ENCODE measurements around the gene MAP1LC3A. TPM values are rescaled to one million over a fixed set of nuclear protein-coding genes. Genes with fewer than 3 reads are reported as not detected.

MAP1LC3A gene
- total and polyA plus RNA-seq, 2 donors (not counting 3 experiments of a cell fraction or from before 2014, with no cell fraction given): 32.1 to 39.8 TPM

DNA sequence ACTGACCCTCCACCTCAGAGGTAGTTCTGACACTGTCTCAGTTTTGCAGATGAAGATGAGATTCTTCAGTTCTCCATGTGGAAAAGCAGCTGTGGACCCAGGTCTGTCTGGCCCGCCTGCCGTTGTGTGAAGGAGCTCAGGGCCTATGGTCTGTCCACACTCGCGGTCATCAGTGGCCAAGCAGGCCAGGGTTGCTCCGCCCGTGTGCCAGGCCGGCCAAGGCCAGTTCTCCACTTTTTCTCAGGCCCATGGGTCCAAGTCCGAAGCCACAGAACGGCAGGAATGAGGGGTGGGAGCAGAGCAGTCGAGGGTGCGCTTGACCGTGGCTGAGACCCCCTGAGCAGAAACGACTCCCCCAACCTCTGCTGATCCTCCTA lies 8.6 kb upstream of the MAP1LC3A start:
- Histone ChIP-seq H3K9me1 (replicated peaks; ENCODE audit: control insufficient read depth, extremely low read depth, insufficient read depth, low read length) (no peaks in the 10 kb centered on the region), H3K9me3 (replicated peaks; ENCODE audit: control insufficient read depth, insufficient read depth, low read length) (no peaks in the 10 kb centered on the region), H3K79me2 (ENCODE audit: control insufficient read depth, insufficient read depth, low read length) (no peaks in the 10 kb centered on the region), H3K27me3 (ENCODE audit: control insufficient read depth in 2 of 2, insufficient read depth in 2 of 2, low read length in 2 of 2) (no peaks in the 10 kb centered on the region), H3K4me2 (ENCODE audit: insufficient read depth, low read length) (no peak overlapping the region), H4K20me1 (replicated peaks; ENCODE audit: control insufficient read depth, extremely low read depth, insufficient read depth, low read length) (no peaks in the 10 kb centered on the region), H3K9ac (replicated peaks; ENCODE audit: extremely low read depth, insufficient read depth, low read length) (no peak overlapping the region), H3K4me1 (ENCODE audit: control insufficient read depth, extremely low read depth, insufficient read depth, low read length) (no peaks in the 10 kb centered on the region), H3K4me3 (replicated peaks in 1 of 3; ENCODE audit: insufficient read depth in 1 of 3, low read depth in 1 of 3, low read length in 3 of 3) (no peak overlapping the region), H2AFZ (ENCODE audit: low read depth, low read length) (no peak overlapping the region), H3K27ac (ENCODE audit: insufficient read depth, low read depth, low read length) (no peak overlapping the region), H3K36me3 (ENCODE audit: control insufficient read depth in 2 of 2, extremely low read depth in 1 of 2, insufficient read depth in 2 of 2, low read length in 2 of 2) (no peaks in the 10 kb centered on the region)
- TF ChIP-seq CTCF (IDR thresholded peaks at IDR 0.05; ENCODE audit: extremely low read depth in 1 of 2, insufficient read depth in 1 of 2, low read depth in 1 of 2, low read length in 2 of 2) (no peak), POLR2AphosphoS5 (IDR thresholded peaks at IDR 0.05; ENCODE audit: insufficient read depth, low read depth, low read length) (no peak), FOS (IDR thresholded peaks at IDR 0.05; ENCODE audit: borderline replicate concordance, insufficient read depth, low read length) (no peak), POLR2A (IDR thresholded peaks at IDR 0.05; ENCODE audit: low read depth, low read length) (no peak), MYC (IDR thresholded peaks at IDR 0.05; ENCODE audit: low read depth, low read length) (no peak), JUN (IDR thresholded peaks at IDR 0.05; ENCODE audit: borderline replicate concordance, insufficient read depth, insufficient read length, low read depth) (no peak), EZH2 (IDR thresholded peaks at IDR 0.05; ENCODE audit: borderline replicate concordance, low read depth, low read length, severe bottlenecking) (no peak)
- POLR2A ChIA-PET: no interaction called here
- dilution Hi-C loops (cut with MboI; ENCODE audit: extremely low pct_ligation_motif_present, low sequenced_read_pairs): no loop called here
- DNase-seq (ENCODE audit: low read depth, low spot score) (no peak), FAIRE-seq (no peak)
- CTCF ChIA-PET: interaction anchor here (1.0 kb wide), 1 partner anchor 11 kb away, joined by 3 read pairs; no protein-coding TSS in a partner anchor
- BruUV-seq (replicated peaks): no TSS peak
- intact Hi-C loops (cut with micrococcal nuclease): no loop called here

DNA sequence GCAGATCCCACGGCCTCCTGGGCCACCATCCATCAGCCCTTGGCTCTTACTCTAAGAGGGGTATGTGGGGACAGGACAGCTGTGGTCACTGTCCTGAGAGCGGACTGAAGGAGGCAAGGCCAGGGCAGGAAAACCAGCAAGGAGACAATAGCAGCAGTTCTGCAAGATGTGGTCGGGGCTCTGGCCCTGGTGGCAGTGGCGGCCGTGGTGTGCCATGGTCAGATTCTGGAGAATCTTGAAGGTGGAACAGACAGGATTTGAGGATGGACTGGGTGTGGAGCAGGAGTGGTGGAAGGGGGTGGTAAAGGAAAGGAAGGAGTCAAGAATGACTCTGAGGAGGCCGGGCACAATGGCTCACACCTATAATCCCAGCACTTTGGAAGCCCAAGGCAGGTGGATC lies 5.9 kb upstream of the MAP1LC3A start:
- DNase-seq (ENCODE audit: low read depth, low spot score): no peak
- no peak overlapping the region for H2AFZ ChIP-seq (ENCODE audit: low read depth, low read length)
- no peak overlapping the region for H3K4me2 ChIP-seq (ENCODE audit: insufficient read depth, low read length)
- no peaks in the 10 kb centered on the region for H3K27me3 ChIP-seq (ENCODE audit: control insufficient read depth in 2 of 2, insufficient read depth in 2 of 2, low read length in 2 of 2)
- no peaks in the 10 kb centered on the region for H3K36me3 ChIP-seq (ENCODE audit: control insufficient read depth in 2 of 2, extremely low read depth in 1 of 2, insufficient read depth in 2 of 2, low read length in 2 of 2)
- H3K9me3 ChIP-seq (replicated peaks; ENCODE audit: control insufficient read depth, insufficient read depth, low read length): no peaks in the 10 kb centered on the region
- H4K20me1 ChIP-seq (replicated peaks; ENCODE audit: control insufficient read depth, extremely low read depth, insufficient read depth, low read length): no peaks in the 10 kb centered on the region
- H3K9me1 ChIP-seq (replicated peaks; ENCODE audit: control insufficient read depth, extremely low read depth, insufficient read depth, low read length): no peaks in the 10 kb centered on the region
- H3K27ac ChIP-seq (ENCODE audit: insufficient read depth, low read depth, low read length): no peak overlapping the region
- CTCF ChIA-PET: no interaction called here
- TF ChIP-seq POLR2AphosphoS5 (IDR thresholded peaks at IDR 0.05; ENCODE audit: insufficient read depth, low read depth, low read length) (no peak), EZH2 (IDR thresholded peaks at IDR 0.05; ENCODE audit: borderline replicate concordance, low read depth, low read length, severe bottlenecking) (no peak), GATA2 (IDR thresholded peaks at IDR 0.05; ENCODE audit: insufficient read depth, insufficient read length, low read depth, low read length) (no peak), FOS (IDR thresholded peaks at IDR 0.05; ENCODE audit: borderline replicate concordance, insufficient read depth, low read length) (no peak), CTCF (IDR thresholded peaks at IDR 0.05; ENCODE audit: extremely low read depth in 1 of 2, insufficient read depth in 1 of 2, low read depth in 1 of 2, low read length in 2 of 2) (no peak), POLR2A (IDR thresholded peaks at IDR 0.05; ENCODE audit: low read depth, low read length) (no peak), JUN (IDR thresholded peaks at IDR 0.05; ENCODE audit: borderline replicate concordance, insufficient read depth, insufficient read length, low read depth) (no peak)
- TF ChIP-seq, protein P1, sequence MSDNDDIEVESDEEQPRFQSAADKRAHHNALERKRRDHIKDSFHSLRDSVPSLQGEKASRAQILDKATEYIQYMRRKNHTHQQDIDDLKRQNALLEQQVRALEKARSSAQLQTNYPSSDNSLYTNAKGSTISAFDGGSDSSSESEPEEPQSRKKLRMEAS (IDR thresholded peaks at IDR 0.05; ENCODE audit: insufficient read depth, insufficient read length): no peak
- no TSS peak for BruUV-seq (replicated peaks)
- H3K9ac ChIP-seq (replicated peaks; ENCODE audit: extremely low read depth, insufficient read depth, low read length): no peak overlapping the region
- POLR2A ChIA-PET: no interaction called here
- dilution Hi-C loops (cut with MboI; ENCODE audit: extremely low pct_ligation_motif_present, low sequenced_read_pairs) (no loop called here), intact Hi-C loops (cut with micrococcal nuclease) (no loop called here)
- no peaks in the 10 kb centered on the region for H3K4me1 ChIP-seq (ENCODE audit: control insufficient read depth, extremely low read depth, insufficient read depth, low read length)
- no peak for FAIRE-seq
- H3K79me2 ChIP-seq (ENCODE audit: control insufficient read depth, insufficient read depth, low read length): no peaks in the 10 kb centered on the region
- H3K4me3 ChIP-seq (replicated peaks in 1 of 3; ENCODE audit: insufficient read depth in 1 of 3, low read depth in 1 of 3, low read length in 3 of 3): no peak overlapping the region

Data from endothelial cell of umbilical vein (primary cell).